Activated CD4-positive, alpha-beta T cell treated with anti-CD3 and anti-CD28 coated beads, Interleukin-2, amount 50 U/mL, for 4 hours (primary cell): ENCODE results near the gene BRICD5.
A peak's percentile ranks its signal among the peaks of the same experiment; 100 is the strongest.

Experiments
- DNase-seq, 2 experiments: peaks; one replicate each; pipeline ENCODE4 v3.0.0-alpha.2; 2020

Gene BRICD5

GRCh38 chr16:2237102-2237482 lies 26.4 kb upstream of the BRICD5 start:
- DNase-seq, result no peak

- no peak for DNase-seq
These were observed 25.9 kb upstream of the BRICD5 start, which contains the start of gene DNASE1L2 for GRCh38 chr16:2236337-2237101. TSS of gene DNASE1L2 (plus strand) at chr16:2236444. CDS start at chr16:2236817, 373 bp downstream.

DNA sequence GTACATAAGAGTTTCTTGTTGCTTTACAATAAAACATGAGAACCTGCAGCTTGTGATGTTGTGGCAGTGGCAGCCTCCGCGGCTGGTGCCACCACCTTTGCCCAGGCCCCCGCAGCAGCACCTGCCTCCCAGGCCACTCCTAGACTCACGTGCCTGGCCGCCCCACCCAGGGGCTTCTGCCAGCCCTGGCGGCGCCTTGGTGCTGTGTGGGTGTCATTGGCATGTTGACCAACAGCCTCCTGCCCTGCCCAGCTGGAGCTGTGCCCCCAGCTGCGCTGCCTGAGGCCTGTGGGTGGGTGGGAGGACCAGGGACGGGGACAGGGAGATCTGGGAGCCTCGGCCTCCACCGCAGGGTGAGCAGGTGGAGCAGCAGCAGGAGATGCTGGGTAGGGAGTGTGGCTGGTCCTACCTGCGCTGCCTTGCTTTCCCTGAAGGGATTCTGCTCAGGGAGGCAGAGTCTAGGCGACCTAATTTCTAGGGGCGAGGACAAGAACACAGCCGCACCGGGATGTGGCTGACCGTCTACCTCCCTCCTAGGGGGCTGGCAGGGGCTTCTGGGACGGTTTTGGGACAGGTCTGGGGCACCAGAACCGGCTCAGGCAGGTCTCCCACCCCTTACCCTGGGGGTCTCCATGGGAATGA lies 25.2 kb upstream of the BRICD5 start:
- no peak for DNase-seq

- no peak for DNase-seq
These were observed 24.6 kb upstream of the BRICD5 start for GRCh38 chr16:2235234-2235651.

DNA sequence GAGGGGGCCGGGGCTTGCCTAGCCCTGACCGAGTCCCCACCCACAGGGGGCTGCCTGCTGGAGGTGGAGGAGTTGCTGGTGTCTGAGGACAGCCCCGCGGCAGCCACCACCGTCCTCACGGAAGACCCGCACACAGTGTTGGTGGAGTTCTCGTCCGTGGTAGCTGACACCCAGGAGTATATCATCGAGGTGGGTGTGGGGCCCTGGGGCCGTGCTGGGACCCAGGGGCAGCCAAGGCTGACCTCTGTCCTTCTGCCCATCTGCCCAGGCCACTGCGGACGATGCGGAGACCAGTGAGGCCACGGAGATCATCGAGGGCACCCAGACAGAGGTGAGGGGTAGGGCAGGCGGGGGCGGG lies 24.1 kb upstream of the BRICD5 start:
- no peak for DNase-seq

DNA sequence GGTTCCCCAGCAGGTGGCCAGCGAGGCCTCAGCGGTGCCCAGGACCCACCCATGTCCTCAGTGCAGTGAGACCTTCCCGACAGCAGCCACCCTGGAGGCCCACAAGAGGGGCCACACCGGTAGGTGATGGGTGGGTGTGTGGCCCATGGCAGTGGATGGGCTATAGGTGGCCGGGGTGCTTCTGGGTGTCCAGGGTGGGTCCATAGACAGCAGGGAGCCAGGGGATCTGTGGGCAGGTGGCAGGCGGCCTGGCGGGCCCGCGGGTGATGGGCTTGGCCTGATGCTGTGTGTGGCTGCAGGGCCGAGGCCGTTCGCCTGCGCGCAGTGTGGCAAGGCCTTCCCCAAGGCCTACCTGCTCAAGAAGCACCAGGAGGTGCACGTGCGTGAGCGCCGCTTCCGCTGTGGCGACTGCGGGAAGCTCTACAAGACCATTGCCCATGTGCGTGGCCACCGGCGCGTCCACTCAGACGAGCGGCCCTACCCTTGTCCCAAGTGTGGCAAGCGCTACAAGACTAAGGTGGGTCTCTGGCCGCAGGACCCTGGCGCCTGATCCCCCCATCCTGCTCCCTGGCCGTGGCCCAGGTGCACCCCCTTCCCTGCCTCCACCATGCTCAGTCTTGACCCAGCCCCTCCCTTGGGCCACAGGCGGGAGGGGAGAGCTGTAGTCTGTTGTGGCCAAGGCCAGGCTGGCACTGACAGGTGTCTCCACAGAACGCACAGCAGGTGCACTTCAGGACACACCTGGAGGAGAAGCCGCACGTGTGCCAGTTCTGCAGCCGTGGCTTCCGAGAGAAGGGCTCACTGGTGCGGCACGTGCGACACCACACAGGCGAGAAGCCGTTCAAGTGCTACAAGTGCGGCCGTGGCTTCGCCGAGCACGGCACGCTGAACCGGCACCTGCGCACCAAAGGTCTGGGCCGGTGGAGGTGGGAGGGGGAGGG lies 23.5 kb upstream of the BRICD5 start:
- DNase-seq, result no peak

- DNase-seq, result no peak
These were observed 22.5 kb upstream of the BRICD5 start for GRCh38 chr16:2233046-2233775.

DNA sequence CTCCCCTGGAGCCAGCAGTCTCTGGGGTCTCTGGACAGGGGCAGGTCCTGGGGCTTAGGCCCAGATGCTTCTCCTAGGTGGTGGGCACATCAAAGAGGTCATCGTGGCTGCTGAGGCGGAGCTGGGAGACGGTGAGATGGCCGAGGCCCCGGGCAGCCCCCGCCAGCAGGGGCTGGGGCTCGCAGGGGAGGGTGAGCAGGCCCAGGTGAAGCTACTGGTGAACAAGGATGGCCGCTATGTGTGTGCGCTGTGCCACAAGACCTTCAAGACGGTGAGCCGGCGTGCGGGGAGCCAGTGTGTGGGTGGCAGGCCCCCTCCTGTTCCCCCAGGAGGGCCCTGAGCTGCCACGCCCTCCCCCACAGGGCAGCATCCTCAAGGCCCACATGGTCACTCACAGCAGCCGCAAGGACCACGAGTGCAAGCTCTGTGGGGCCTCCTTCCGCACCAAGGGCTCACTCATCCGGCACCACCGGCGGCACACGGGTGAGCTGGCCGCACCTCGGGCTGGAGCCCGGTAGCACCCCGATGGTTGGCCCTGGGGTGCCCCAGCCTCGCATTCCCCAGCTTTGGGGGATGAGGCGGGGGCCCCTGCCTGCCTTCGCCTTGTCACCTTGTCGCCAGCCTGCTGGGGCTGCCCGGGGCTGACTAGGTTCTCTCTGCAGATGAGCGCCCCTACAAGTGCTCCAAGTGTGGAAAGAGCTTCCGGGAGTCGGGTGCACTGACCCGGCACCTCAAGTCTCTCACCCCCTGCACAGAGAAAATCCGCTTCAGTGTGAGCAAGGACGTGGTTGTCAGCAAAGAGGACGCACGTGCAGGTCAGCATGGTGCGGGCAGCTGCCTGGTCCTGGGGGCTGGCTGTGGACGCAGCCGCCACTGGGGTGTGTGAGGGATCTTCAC lies 21.7 kb upstream of the BRICD5 start:
- no peak for DNase-seq

DNA sequence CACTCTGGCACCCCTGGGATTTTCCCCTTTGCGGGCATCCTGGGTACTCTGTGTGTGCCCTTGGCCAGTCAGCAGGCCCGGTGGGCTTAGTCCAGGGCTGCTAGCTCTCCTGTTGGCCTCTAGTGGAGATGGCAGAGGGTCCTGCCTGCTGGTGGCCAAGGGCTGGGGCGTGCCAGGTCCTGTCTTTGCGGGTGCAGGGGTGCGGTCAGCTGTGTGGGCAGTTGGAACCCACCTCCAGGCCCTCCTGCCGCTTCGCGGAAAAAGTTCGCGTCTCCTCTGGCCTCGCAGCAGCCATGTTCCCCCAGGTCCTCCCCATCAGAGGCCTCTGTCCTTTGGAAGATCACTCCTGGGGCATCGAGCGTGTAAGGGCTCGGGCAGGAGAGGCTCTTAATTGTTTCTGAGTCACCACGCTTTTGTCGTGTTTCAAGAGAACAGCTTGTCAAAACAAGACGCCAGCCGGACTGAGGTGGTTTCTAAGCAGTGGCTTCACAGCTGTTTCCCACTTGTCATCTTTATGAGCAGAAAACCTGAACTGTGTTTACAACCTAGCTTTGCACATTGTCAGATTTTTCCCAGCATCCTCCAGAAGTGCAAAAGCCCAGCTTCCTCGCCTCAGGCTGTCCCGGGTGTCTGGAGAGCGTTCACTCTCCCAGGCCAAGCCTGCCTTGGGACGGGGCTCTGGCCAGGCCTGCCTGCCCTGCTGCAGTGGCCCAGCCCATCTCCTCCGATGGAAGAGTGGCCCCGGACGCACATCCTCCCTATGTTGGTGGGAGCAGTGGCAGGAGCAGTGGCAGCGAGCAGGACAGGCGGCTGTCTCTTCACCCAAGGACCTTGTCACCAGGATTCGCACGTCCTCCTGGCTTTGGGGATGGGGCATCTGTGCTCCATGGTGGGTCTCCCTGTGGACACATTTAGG lies 20.6 kb upstream of the BRICD5 start:
- DNase-seq, result no peak

GRCh38 chr16:2230376-2230775 lies 19.7 kb upstream of the BRICD5 start:
- DNase-seq, result no peak

GRCh38 chr16:2229632-2230250 lies 19.1 kb upstream of the BRICD5 start:
- no peak for DNase-seq

DNA sequence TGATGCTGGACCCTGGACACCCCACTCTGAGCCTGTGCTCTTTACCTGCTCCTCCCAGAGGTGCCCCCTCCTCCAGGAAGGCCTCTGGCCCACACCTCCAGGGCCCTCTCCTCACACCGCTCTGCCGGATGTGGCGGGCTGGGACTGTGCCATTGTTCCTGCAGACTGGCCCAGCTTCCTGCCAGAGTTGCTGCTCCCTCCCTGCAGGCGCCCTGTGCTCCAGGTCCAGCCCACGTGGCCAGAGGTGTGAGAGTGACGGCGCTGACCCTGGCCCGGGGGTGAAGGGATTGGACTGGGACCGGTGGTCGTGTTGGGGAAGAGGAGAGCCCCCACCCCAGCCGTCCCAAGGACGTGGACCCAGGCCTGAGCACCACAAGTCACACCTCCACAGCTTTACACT lies 18.4 kb upstream of the BRICD5 start:
- DNase-seq, result no peak

DNA sequence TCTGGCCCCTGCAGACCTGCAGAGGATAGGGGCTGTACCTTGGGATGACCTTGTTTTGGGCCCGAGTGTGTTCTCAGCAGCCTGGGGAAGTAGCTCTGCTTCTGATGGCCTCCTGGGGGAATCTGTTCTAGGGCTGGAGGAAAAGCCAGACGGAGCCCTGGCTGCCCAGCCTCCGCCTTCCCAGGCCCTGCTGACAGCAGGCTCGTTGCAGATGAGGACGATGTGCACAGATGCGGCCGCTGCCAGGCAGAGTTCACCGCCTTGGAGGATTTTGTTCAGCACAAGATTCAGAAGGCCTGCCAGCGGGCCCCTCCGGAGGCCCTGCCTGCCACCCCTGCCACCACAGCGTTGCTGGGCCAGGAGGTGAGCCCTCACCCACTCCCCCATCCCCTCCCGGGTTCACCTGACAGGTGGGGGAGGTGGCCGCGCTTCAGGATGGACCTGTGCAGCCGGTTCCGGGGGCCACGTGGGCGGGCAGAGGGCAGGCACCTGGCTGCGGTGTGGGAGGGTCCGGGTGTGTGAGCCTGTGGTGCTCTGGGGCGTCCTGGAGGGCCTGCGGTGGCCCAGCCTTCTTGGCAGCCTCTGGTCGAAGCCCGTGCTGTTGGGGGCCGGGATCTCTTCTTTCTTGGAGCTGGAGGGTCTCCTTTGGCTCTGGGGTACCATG lies 17.6 kb upstream of the BRICD5 start:
- DNase-seq, result no peak

DNA sequence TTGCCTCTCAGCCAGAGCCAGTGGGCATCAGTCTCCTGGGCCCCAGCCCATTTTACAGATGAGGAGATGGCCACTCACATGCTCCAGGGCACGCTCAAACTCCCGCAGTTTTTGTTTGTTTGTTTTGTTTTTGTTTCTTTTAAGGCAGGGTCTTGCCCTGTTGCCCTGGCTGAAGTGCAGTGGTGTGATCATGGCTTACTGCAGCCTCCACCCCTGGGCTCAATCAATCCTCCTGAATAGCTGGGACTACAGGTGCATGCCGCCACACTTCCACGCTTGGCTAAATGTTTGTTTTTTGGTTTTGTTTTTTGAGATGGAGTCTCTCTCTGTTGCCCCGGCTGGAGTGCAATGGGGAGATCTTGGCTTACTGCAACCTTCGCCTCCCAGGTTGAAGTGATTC lies 16.3 kb upstream of the BRICD5 start:
- DNase-seq, result no peak

DNA sequence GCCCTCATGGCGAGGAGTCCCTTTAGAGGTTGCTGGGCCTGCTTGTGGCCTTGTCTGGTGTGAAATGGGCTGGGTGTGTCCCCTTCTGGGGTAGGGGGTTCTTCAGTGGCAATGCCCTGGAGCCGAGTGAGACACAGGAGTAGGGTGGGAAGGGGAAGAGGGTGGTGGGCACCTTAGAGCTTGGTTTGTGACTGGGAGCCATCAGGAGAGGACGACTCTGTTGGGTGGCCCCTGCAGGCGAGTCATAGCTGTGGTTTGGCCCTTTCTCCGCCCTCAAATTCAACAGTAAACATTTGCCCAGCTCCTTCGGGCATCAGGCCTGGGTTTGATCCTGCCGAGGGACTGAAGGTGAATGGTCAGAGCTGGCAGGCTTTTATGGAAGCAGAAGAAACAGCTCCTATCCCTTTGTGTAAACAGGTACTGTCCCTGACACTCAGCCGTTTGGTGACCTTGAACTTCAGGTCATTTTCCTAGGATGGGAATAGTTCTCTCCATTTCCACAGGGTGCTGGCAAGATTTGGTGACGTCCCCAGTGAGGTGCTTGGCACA lies 15.7 kb upstream of the BRICD5 start:
- DNase-seq, result no peak

- DNase-seq, result peak in 1 of 2 experiments; percentile 10
These were observed 13.4 kb upstream of the BRICD5 start for GRCh38 chr16:2223942-2224486.

GRCh38 chr16:2223221-2223941 lies 12.7 kb upstream of the BRICD5 start, which contains the start of gene E4F1:
TSS of gene E4F1 (plus strand) at chr16:2223591. CDS start at chr16:2223614, 23 bp downstream.
- peak; percentile 99 for DNase-seq

GRCh38 chr16:2216330-2216729 lies 5.7 kb upstream of the BRICD5 start:
- DNase-seq, result no peak
